GM20000 (cell line): ENCODE results near the gene TGFB1I1.
"Not testable (repeated sequence)": the region's sequence is repeated elsewhere in the genome, so short reads cannot be mapped to it uniquely, and the experiment has no call there.

ENCODE experiments used
- DNase-seq: peaks from one replicate; pipeline ENCODE4 v3.0.0; 2012; ENCODE audit warnings: low spot score
- CTCF ChIP-seq: IDR thresholded peaks from 2 replicates; pipeline ENCODE4 v1.5.1; 2012; ENCODE audit warnings: mild to moderate bottlenecking, control low read depth; ENCODE audit errors: extremely low read depth, missing control alignments

TGFB1I1 gene

GRCh38 chr16:31519759-31520431 is 47.9 kb downstream of the TGFB1I1 start:
- TF ChIP-seq CTCF, result no peak
- no peak for DNase-seq

GRCh38 chr16:31521368-31521767 is 49.4 kb downstream of the TGFB1I1 start:
- DNase-seq, result no peak
- TF ChIP-seq CTCF, result no peak

- DNase-seq, result no peak
- no peak for TF ChIP-seq CTCF
Measured at GRCh38 chr16:31522071-31522470, 50.1 kb downstream of the TGFB1I1 start.

- not testable (repeated sequence) for DNase-seq
Measured at GRCh38 chr16:31523768-31524167, 51.8 kb downstream of the TGFB1I1 start.

GRCh38 chr16:31525113-31525512 is 53.2 kb downstream of the TGFB1I1 start:
- TF ChIP-seq CTCF, result no peak
- no peak for DNase-seq
